H54 (cell line): ENCODE measurements around the gene UHRF1.
"Not testable (repeated sequence)": the region's sequence is repeated elsewhere in the genome, so short reads cannot be mapped to it uniquely, and the experiment has no call there.

Experiments
- DNase-seq: peaks from one replicate; pipeline ENCODE4 v3.0.0; 2011; ENCODE audit warnings: low spot score, mixed read lengths; ENCODE audit not compliant: insufficient read length
- FAIRE-seq: peaks from 3 replicates; lab custom pipeline; 2011; peaks lifted over from hg19 to GRCh38; lab: Jason Lieb, UNC
- POLR2A ChIP-seq: IDR thresholded peaks from 2 replicates; pipeline ENCODE4 v1.6.1; 2011; ENCODE audit warnings: low read depth, mild to moderate bottlenecking, low read length

UHRF1 gene

DNA sequence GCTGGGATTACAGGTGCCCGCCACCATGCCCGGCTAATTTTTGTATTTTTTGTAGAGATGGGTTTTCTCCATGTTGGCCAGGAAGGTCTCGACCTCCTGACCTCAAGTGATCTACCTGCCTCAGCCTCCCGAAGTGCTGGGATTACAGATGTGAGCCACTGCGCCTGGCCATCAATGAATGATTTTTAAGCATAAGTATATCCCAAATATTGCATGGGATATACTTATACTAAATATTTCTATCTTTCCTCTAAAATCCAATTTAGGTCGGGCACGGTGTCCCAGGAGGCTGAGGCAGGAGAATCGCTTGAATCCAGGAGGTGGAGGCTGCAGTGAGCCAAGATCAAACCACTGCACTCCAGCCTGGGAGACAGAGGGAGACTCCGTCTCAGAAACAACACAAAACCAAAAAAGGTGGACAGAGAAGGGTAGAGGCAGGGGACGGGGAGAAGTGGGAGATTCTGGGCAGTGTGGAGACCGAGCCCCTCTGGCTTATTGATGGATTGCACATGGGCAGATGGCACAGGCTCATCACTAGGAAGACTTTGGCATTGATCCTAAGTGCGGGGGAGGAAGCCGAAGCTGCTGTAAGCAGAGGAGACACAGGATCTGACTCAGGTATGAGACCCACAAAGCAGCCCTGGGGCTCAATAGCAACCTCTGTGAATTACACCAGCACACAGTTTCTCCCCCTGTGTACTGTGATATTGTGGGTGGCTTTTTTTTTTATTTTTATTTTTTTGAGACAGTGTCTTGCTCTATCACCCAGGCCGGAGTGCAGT, 20.1 kb upstream of the UHRF1 start:
- peak; percentile 48 for FAIRE-seq
- DNase-seq, result peak; percentile 68
- no peak for TF ChIP-seq POLR2A

DNA sequence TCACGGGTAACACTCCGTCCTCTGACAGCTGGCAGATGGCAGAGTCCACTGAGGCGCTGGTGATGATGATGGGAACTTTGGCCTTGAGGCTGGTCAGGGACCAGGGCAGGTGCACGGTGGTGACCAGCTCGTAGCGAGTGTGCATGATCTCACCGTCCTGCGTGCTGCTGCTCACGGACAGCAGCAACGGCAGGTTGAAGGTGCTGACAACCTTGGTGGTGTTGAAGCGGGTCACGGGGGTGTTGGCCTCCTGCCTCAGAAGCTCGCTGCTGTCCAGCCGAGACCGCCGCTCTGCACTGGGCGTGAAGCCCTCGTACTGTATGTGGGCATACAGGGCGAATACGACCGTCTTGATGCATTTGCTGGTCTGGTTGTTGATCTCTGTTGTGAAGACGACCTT, 18.2 kb upstream of the UHRF1 start:
- no peak for TF ChIP-seq POLR2A
- no peak for FAIRE-seq
- DNase-seq, result no peak

DNA sequence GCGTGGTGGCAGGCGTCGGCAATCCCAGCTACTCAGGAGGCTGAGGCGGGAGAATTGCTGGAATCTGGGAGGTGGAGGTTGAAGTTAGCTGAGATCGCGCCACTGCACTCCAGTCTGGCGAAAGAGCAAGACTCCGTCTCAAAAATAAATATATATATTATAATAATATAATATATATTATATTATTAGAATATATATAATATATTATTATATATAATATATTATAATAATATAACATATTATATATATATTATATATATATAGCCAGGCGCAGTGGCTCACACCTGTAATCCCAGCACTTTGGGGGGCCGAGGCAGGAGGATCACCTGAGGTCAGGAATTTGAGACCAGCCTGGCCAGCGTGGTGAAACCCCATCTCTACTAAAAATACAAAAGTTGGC, 16.3 kb upstream of the UHRF1 start:
- not testable (repeated sequence) for FAIRE-seq, DNase-seq

DNA sequence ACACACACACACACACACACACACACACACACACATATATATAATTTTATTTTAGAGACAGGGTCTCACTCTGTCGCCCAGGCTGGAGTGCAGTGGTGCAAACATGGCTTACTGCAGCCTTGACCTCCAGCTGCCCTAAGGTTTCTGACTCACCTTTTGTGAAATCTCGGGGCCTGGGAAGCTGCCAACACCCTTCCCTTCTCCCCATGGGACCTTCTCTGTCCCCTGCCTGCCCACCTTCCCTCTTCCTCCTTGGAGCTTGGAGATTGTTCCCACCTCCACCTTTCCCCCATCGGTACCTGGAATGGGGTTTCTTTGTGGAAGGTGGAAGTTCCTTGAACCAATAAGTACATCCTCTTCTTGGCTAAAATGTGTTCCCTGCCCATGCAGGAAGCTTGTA, 12.9 kb upstream of the UHRF1 start:
- FAIRE-seq (peak; percentile 30), DNase-seq (peak; percentile 44)
- no peak for TF ChIP-seq POLR2A

DNA sequence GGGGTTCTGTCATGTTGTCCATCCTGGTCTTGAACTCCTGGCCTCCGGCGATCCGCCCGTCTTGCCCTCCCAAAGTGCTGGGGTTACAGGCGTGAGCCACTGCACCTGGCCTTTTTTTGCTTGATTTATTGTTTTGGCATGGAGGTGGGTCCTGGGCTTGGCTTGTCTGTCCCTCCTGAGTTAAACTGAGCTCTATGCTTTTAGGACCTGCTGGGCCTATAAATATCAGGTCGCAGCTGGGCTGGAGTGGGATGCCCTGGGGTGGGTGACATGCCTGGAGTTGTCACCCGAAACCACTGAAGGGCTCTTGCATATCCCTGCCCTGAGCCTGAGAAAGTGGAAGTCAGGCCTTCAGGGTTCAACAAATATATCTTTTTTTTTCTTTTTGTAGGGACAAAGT, 12.2 kb upstream of the UHRF1 start:
- no peak for DNase-seq
- no peak for FAIRE-seq
- TF ChIP-seq POLR2A, result no peak

DNA sequence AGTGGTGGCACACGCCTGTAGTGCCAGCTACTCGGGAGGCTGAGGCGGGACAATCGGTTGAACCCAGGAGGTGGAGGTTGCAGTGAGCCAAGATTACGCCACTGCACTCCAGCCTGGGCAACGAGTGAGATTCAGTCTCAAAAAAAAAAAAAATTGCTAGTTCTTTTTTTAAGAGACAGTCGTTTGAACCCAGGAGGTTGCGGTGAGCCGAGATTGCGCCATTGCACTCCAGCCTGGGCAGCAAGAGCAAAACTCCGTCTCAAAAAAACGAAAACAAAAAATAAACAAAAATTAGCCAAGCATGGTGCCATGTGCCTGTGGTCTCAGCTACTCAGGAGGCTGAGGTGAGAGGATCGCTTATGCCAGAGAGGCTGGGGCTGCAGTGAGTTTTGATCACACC, 8.4 kb upstream of the UHRF1 start:
- not testable (repeated sequence) for FAIRE-seq, DNase-seq

DNA sequence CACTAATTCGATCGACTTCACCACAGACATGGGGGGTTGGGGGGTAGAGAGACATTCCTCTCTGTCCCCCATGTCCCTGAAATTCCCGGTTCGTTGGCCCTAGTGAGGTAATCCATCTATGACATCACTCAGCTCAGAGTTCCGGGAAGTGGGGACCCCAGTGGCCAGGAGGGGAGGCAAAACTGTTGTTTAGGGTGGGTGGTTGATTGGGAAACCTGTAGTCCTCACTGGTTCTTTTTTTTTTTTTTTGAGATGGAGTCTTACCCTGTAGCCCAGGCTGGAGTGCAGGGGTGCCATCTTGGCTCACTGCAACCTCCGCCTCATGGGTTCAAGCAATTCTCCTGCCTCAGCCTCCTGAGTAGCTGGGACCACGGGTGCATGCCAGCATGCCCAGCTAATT, 6.5 kb upstream of the UHRF1 start, which contains the start of gene ARRDC5:
TSS of gene ARRDC5 (minus strand) at position 101 of the 400 bp plus-strand sequence. CDS start at position 30, 71 bp downstream.
- DNase-seq (no peak), FAIRE-seq (no peak)
- TF ChIP-seq POLR2A, result no peak

DNA sequence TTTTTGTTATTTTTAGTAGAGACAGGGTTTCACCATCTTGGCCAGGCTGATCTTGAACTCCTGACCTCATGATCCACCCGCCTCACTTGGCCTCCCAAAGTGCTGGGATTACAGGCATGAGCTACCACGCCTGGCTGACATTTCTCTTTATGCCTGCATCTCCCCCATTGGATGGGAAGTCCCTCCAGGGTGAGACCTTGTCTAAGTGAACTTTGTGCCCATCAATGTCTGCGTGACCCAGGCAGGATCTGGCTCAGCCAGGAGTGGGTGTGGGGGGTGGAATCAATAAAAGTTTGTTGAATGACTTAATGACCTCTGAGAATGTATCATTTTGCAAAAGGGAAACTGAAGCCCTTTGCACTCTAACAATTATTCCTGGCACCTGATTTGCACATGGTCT, 4.8 kb upstream of the UHRF1 start:
- FAIRE-seq, result no peak
- no peak for TF ChIP-seq POLR2A
- no peak for DNase-seq

DNA sequence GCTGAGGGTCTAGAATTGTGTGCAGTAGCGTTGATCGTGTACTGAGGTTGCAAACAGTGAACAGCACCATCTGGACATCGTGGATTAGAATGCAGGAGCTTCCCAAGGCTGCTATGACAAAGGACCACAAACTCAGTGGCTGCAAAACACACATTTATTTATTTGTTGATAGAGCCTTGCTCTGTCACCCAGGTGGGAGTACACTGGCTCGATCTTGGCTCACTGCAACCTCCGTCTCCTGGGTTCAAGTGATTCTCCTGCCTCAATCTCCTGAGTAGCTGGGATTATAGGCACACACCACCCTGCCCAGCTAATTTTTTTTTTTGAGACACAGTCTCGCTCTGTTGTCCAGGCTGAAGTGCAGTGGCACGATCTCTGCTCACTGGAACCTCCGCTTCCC, 2.3 kb upstream of the UHRF1 start:
- DNase-seq, result no peak
- TF ChIP-seq POLR2A, result no peak
- no peak for FAIRE-seq

DNA sequence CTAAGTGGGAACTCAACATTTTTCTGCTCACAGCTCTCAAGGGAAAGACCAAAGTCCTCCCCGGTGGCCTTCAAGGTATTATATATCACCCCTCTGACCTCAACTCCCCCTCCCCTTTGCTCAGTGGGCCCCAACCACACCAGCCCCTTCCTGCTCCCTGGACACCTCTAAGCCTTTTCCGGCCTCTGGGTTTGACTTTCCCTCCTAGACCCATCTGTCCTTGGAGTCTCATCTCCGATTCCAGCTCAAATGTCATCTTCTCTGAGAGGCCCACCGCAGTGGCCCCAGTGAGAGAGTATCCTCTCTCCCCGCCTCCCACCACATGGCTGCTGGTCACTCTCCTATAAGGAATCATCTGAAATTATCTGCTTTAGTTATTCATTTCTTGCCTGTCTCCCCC, 941 bp upstream of the UHRF1 start:
- FAIRE-seq (no peak), DNase-seq (no peak)
- no peak for TF ChIP-seq POLR2A

DNA sequence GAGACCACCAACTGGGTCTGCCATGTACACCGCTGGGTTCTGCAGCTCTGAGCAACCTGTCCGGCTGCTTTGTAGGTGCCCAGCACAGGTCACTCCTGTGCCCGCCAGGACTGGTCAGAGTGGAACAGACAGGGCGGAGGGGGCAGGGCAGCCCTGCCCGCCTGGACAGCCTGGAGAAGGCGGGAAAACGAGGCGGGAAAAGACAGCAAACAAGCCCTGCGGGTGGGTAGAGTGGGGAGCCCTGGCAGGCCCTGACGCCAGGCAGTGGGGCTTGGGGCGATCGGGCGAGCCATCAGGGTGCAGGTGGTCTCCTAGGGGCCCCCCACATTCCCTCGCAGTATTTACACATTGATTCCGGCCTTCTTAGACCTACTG, 533 bp upstream of the UHRF1 start:
- DNase-seq (no peak), FAIRE-seq (no peak)
- TF ChIP-seq POLR2A, result no peak

DNA sequence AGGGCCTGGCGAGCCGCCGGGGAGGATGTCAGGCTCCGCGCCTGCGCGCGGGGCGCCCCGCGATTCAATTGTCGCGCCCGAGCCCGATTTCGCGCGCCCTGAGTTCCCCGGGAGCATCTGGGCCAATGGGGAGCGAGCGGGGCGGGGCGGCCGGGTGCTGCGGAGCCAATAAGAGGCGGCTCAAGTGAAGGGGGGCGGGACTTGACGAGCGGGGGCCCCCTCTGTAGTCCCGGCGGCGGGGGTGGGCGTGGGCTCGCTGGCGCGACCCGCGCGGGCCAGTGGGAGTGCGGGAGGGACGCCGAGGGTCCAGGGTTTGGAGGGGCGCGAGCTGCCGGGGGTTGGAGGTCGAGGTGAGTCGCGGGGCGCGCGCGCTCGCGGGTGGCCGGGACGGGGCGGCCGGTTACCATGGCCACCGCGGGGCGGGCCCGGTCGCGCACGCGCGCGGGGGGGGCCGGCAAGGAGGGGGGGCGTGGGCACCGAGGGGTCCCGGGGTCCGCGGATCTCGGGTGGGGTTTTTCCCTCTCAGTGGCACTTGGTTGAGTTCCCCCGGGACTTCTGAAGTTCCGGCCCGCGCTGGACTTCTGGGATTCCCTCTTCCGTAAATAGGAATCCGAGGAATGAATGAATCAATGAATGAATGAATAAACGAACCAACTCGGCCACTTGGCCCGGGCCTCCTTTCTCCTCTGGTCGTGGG, 744 bp downstream of the UHRF1 start:
- FAIRE-seq (no peak), DNase-seq (peak; percentile 96)
- peak; percentile 2; the same call in 1 of the 2 replicates for TF ChIP-seq POLR2A

DNA sequence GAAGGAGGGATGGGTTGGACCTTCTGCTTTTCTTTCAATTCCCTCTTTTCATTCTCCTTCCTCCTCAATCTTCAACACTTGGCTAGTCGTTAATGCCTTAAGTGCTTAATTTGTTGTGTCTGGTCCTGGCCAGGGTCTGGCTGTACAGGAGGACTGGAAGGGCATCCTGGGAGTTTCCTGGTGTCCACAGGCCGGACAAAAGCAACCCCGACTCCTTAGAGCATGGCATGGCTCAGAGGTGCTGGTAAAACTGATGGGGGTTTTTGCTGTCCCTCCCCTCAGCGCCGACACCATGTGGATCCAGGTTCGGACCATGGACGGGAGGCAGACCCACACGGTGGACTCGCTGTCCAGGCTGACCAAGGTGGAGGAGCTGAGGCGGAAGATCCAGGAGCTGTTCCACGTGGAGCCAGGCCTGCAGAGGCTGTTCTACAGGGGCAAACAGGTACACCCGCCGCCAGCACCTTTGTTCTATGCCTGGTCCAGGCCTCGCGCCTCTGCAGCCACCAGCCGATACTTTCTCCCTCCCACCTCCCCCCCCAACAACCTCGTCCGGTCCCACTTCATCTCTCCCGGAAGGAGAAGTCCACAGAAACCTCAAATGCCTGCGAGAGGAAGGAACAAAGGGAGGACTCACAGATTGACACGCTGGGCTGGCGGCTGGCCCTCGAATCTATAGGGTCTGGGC, 1.4 kb downstream of the UHRF1 start:
- FAIRE-seq (no peak), DNase-seq (peak; percentile 68)
- TF ChIP-seq POLR2A, result 0 out of 2 replicates have a peak, but pooled peaks have one; percentile 28

DNA sequence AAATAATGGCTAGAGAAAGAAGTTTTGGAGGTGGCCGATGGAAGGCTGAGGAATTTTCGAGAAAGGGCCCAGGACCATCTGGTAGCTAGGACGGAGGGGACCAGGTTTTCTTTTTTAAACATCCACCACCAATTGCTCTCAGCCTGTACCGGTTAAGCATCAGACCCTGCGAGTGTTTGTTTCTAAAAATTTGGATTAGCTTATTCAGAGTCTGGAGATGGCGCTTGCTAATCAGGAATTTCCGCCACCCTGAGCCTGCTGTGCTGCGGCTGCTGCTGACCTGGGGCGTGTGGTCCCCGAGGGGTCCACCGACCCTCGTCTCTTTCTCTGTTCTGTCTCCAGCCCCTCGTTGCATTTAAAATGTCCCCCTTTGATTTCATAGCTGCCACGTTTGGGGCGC, 2.0 kb downstream of the UHRF1 start:
- DNase-seq, result no peak
- FAIRE-seq, result no peak
- no peak for TF ChIP-seq POLR2A
